GM10266 (cell line): ENCODE measurements around the gene SLC39A9.
A peak's percentile ranks its signal among the peaks of the same experiment; 100 is the strongest.

Experiments
- DNase-seq: peaks from one replicate; pipeline ENCODE4 v3.0.0; 2012; ENCODE audit errors: extremely low spot score
- CTCF ChIP-seq: IDR thresholded peaks from 2 replicates; pipeline ENCODE4 v1.5.1; 2012; ENCODE audit warnings: mild to moderate bottlenecking, low read depth; ENCODE audit not compliant: control insufficient read depth, insufficient read depth; ENCODE audit errors: missing control alignments

The SLC39A9 gene

GRCh38 chr14:69398053-69398817, at the start of gene SLC39A9, which contains the start of gene ERH:
Gene SLC39A9 (plus strand): TSS chr14:69398692. CDS start chr14:69399370, 678 bp downstream.
Gene ERH (minus strand): TSS chr14:69398299. CDS start chr14:69398233, 66 bp downstream.
- no peak for TF ChIP-seq CTCF
- DNase-seq: peak; percentile 87

- no peak for TF ChIP-seq CTCF
- DNase-seq: no peak
Observed at GRCh38 chr14:69349091-69349777, 49.3 kb upstream of the SLC39A9 start.

GRCh38 chr14:69350892-69351291, 47.6 kb upstream of the SLC39A9 start:
- DNase-seq: no peak
- peak; percentile 6 for TF ChIP-seq CTCF

- DNase-seq: no peak
- no peak for TF ChIP-seq CTCF
Observed at GRCh38 chr14:69351385-69351784, 47.1 kb upstream of the SLC39A9 start.

GRCh38 chr14:69351911-69352310, 46.6 kb upstream of the SLC39A9 start:
- TF ChIP-seq CTCF: no peak
- no peak for DNase-seq

GRCh38 chr14:69353168-69353567, 45.3 kb upstream of the SLC39A9 start:
- DNase-seq: no peak
- no peak for TF ChIP-seq CTCF
